Choroid plexus epithelial cell (primary cell): ENCODE measurements around the gene TRIAP1.
A peak's percentile ranks its signal among the peaks of the same experiment; 100 is the strongest.

Source experiments
- DNase-seq: peaks from one replicate; pipeline ENCODE4 v3.0.0-alpha.2; 2010; ENCODE audit warnings: low read depth
- H3K4me3 ChIP-seq: 2 replicates; pipeline ENCODE4 v1.5.1; 2011; ENCODE audit warnings: low read depth, mild to moderate bottlenecking, control low read depth, low read length, moderate library complexity
- TF ChIP-seq, protein P1 (sequence below): conservative IDR thresholded peaks from 2 replicates; pipeline ENCODE4 v1.5.1; 2011; ENCODE audit warnings: low read depth, mild to moderate bottlenecking, control low read depth, inconsistent platforms, low read length, moderate library complexity

Gene TRIAP1

DNA sequence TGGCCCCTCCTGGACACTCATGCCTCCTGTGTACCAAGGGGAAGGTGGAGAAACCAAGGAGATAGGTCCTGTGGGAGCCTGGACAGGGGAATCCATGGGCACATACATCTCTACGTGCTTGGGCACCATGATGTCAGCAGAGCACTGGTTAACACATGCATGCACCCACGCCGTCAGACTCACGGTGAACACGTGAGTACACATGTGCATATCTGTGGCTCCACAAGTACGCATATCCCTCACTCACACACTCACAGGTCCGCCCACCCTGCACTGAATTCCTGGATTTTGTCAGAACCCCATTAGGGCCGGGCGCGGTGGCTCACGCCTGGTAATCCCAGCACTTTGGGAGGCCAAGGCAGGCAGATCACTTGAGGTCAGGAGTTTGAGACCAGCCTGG is 37.4 kb downstream of the TRIAP1 start:
- H3K4me3 ChIP-seq = no peak overlapping the region
- TF ChIP-seq, protein P1, sequence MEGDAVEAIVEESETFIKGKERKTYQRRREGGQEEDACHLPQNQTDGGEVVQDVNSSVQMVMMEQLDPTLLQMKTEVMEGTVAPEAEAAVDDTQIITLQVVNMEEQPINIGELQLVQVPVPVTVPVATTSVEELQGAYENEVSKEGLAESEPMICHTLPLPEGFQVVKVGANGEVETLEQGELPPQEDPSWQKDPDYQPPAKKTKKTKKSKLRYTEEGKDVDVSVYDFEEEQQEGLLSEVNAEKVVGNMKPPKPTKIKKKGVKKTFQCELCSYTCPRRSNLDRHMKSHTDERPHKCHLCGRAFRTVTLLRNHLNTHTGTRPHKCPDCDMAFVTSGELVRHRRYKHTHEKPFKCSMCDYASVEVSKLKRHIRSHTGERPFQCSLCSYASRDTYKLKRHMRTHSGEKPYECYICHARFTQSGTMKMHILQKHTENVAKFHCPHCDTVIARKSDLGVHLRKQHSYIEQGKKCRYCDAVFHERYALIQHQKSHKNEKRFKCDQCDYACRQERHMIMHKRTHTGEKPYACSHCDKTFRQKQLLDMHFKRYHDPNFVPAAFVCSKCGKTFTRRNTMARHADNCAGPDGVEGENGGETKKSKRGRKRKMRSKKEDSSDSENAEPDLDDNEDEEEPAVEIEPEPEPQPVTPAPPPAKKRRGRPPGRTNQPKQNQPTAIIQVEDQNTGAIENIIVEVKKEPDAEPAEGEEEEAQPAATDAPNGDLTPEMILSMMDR = no peak
- no peak for DNase-seq

DNA sequence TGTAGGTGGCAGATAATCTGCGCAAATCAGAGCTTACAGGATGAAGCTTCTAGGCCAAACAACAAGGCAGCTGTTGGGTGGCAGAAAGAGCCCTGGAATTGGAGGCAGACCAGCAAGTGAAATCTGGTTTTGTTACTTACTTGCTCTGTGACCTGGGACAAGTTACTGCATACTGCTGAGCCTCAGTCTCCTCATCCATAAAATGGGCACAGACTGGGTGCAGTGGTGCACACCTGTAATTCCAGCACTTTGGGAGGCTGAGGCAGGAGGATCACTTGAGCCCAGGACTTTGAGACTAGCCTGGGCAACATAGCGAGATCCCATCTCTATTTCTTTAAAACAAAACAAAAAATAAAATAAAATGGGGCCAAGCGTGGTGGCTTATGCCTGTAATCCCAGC is 39.6 kb downstream of the TRIAP1 start:
- TF ChIP-seq, protein P1 = no peak
- DNase-seq = no peak
- H3K4me3 ChIP-seq = no peak overlapping the region

- TF ChIP-seq, protein P1 = no peak
- H3K4me3 ChIP-seq = no peak overlapping the region
- DNase-seq = no peak
Measured at GRCh38 chr12:120406069-120406468, 40.1 kb downstream of the TRIAP1 start.

DNA sequence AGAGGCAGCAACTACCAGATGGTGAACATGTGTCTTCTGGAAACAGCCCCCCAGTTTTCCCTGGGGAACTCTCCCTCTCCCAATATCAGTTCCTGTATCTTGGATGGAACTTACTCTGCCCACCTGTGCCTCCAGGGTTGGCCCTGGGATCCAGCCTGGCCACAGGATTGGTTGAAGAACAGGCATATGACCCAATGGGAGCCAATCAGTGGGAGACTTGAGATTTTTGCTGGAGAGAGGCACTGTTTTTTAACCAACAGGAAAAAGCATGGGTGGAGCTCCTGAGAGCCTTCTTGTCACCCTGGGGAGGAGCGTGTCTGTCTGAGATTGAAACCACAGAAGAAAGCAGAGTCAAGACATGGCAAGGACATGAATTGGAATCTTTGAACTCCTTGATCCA is 41.9 kb downstream of the TRIAP1 start:
- DNase-seq = no peak
- H3K4me3 ChIP-seq = no peak overlapping the region
- TF ChIP-seq, protein P1 = no peak

DNA sequence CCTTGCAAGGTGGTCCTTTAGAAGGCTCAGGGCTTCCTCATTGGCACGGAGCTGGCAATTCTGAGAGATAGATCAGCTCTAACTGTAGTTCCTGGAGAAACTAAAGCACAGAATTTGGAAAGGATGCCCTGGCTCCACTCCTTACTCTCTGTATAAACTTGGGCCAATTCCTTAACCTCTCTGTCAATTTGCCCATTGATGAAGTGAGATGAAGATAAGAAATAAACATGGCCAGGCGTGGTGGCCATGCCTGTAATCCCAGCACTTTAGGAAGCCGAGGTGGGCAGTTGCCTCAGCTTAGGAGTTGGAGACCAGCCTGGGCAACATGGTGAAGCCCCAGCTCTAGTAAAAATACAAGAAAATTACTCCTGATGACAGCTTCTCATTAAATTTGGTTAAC is 42.3 kb downstream of the TRIAP1 start:
- no peak overlapping the region for H3K4me3 ChIP-seq
- no peak for DNase-seq
- TF ChIP-seq, protein P1 = no peak

GRCh38 chr12:120402217-120402616 is 44.0 kb downstream of the TRIAP1 start:
- H3K4me3 ChIP-seq = no peak overlapping the region
- TF ChIP-seq, protein P1 = no peak
- DNase-seq = peak; percentile 11

DNA sequence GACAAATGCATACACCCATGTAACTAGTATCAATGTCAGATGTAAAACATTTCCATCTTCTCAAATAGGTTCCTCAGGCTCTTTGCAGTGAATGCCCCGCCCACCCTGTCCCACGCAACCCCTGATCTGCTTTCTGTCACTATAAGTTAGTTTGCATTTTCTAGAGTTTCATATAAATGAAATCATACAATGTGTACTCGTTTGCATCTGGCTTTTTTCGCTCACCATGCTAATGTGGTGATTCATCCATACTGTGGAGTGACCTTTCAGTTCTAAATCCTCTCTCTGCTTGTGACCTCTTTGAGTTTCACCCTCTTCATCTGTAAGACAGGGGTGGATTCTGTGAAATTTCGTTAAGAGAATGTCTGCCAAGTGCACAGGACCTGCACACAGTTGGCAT is 46.7 kb downstream of the TRIAP1 start:
- TF ChIP-seq, protein P1 = no peak
- DNase-seq = peak; percentile 85
- H3K4me3 ChIP-seq = no peak overlapping the region
